B cell (primary cell): Measurements from ENCODE around the gene NFATC1. TPM values are rescaled to one million over a fixed set of nuclear protein-coding genes. Genes with fewer than 3 reads are reported as not detected.

Experiments used
- ATAC-seq: fragments of 200-7000 bp; cut with Tn5 transposase; one replicate; pipeline ENCODE4 v1.10.0; 2021; ENCODE audit warnings: low read depth, mild to moderate bottlenecking, moderate number of reproducible peaks, moderate library complexity
- CTCF ChIA-PET: fragments of 350-600 bp; sonication (Branson Sonifier 250); formaldehyde crosslinking; loops from one replicate; lab custom pipeline; 2021; ENCODE audit warnings: antibody characterized with exemption, inconsistent platforms; lab: Charles Lee
- POLR2A ChIA-PET: fragments of 350-600 bp; sonication (Branson Sonifier 250); formaldehyde crosslinking; loops from one replicate; lab custom pipeline; 2021; ENCODE audit warnings: antibody characterized with exemption; lab: Charles Lee
- DNase-seq: peaks from one replicate; pipeline ENCODE4 v3.0.0; 2013
- H2AFZ ChIP-seq: 2 replicates; pipeline ENCODE4 v1.6.1; 2012; ENCODE audit warnings: mild to moderate bottlenecking, low read depth, low read length; ENCODE audit not compliant: insufficient read depth, poor library complexity, severe bottlenecking
- H3K27ac ChIP-seq, 2 donors: 1 replicate in 1 of 2; 2 replicates in 1 of 2; pipeline ENCODE4 v1.5.1; 2012 to 2013; ENCODE audit warnings: low read length in 2 of 2, mild to moderate bottlenecking in 2 of 2, moderate library complexity in 1 of 2
- H3K27me3 ChIP-seq, 4 experiments: fragments of 200-600 bp in 1 of 4; sonication (generic) in 1 of 4; replicated peaks in 1 of 4; 1 replicate in 2 of 4; 2 replicates in 2 of 4; pipeline versions ENCODE4 v1.6.1 to v1.7.0; 2013 to 2016; ENCODE audit warnings: low read length in 3 of 4, mild to moderate bottlenecking in 2 of 4, mixed read lengths in 1 of 4, moderate library complexity in 1 of 4; ENCODE audit not compliant: insufficient read depth in 4 of 4, control insufficient read depth in 3 of 4; ENCODE audit errors: control extremely low read depth in 1 of 4
- H3K36me3 ChIP-seq, 2 experiments: replicated peaks in 1 of 2; 1 replicate in 1 of 2; 2 replicates in 1 of 2; pipeline versions ENCODE4 v1.6.1 to v1.7.1; 2013; ENCODE audit warnings: low read length in 1 of 2; ENCODE audit not compliant: insufficient read depth in 2 of 2, control insufficient read depth in 1 of 2; ENCODE audit errors: control extremely low read depth in 1 of 2, extremely low read depth in 1 of 2
- H3K4me1 ChIP-seq, 2 donors: fragments of 200-600 bp in 1 of 2; sonication (generic) in 1 of 2; 1 replicate in 1 of 2; 2 replicates in 1 of 2; pipeline versions ENCODE4 v1.5.1 to v1.6.1; 2013 to 2017; ENCODE audit warnings: low read length in 2 of 2; ENCODE audit not compliant: control insufficient read depth in 2 of 2, insufficient read depth in 2 of 2
- H3K4me2 ChIP-seq: replicated peaks from 2 replicates; pipeline ENCODE3; 2012; ENCODE audit warnings: mild to moderate bottlenecking, low read depth, low read length; ENCODE audit not compliant: poor library complexity, severe bottlenecking
- H3K4me3 ChIP-seq, 5 experiments: fragments of 200-600 bp in 1 of 5; sonication (generic) in 1 of 5; 1 replicate in 3 of 5; 2 replicates in 2 of 5; pipeline versions ENCODE4 v1.5.1 to v1.7.0; 2011 to 2016; ENCODE audit warnings: low read length in 4 of 5, mild to moderate bottlenecking in 4 of 5, low read depth in 2 of 5, control low read depth in 1 of 5, moderate library complexity in 1 of 5; ENCODE audit not compliant: insufficient read depth in 1 of 5; ENCODE audit errors: control extremely low read depth in 1 of 5, extremely low read depth in 1 of 5
- H3K79me2 ChIP-seq: fragments of 200-600 bp; sonication (generic); one replicate; pipeline ENCODE4 v1.6.0; 2016; ENCODE audit warnings: low read length; ENCODE audit not compliant: control insufficient read depth, insufficient read depth
- H3K9ac ChIP-seq: fragments of 200-600 bp; sonication (generic); 2 replicates; pipeline ENCODE4 v1.6.1; 2017; ENCODE audit warnings: mild to moderate bottlenecking, low read length, moderate library complexity
- H3K9me3 ChIP-seq, 3 donors: one replicate each; pipeline versions ENCODE4 v1.6.1 to v1.7.1; 2013; ENCODE audit warnings: low read length in 2 of 3; ENCODE audit not compliant: control insufficient read depth in 2 of 3, insufficient read depth in 1 of 3; ENCODE audit errors: control extremely low read depth in 1 of 3
- H4K20me1 ChIP-seq: 2 replicates; pipeline ENCODE4 v1.6.0; 2012; ENCODE audit warnings: mild to moderate bottlenecking, low read length; ENCODE audit not compliant: insufficient read depth, control insufficient read depth, poor library complexity, severe bottlenecking
- H3K27ac Mint-ChIP-seq: one replicate; pipeline ENCODE4 v1.8.0; 2021; ENCODE audit warnings: mixed read lengths
- H3K27me3 Mint-ChIP-seq: one replicate; pipeline ENCODE4 v1.8.0; 2021; ENCODE audit warnings: mixed read lengths
- H3K4me1 Mint-ChIP-seq: one replicate; pipeline ENCODE4 v1.8.0; 2021; ENCODE audit warnings: mixed read lengths
- H3K4me3 Mint-ChIP-seq: one replicate; pipeline ENCODE4 v1.8.0; 2021; ENCODE audit warnings: mixed read lengths
- H3K9me3 Mint-ChIP-seq: one replicate; pipeline ENCODE4 v1.8.0; 2022; ENCODE audit warnings: mixed read lengths; ENCODE audit not compliant: insufficient read depth
- CTCF ChIP-seq: fragments of 200-600 bp; IDR thresholded peaks from one replicate; pipeline ENCODE4 v1.8.0; 2022; ENCODE audit warnings: antibody characterized with exemption, mild to moderate bottlenecking
- EZH2 ChIP-seq: IDR thresholded peaks from 2 replicates; pipeline ENCODE4 v1.6.1; 2012; ENCODE audit warnings: borderline replicate concordance, low read depth, mild to moderate bottlenecking, moderate library complexity, low read length; ENCODE audit not compliant: insufficient read depth, poor library complexity, severe bottlenecking
- WGBS: methylation state at CpG from one replicate; pipeline ENCODE4 v1.1.5; 2013; ENCODE audit warnings: missing lambda C conversion rate; ENCODE audit not compliant: insufficient coverage; 5-methylcytosine and 5-hydroxymethylcytosine counted together
- intact Hi-C: fragments of 100-400 bp; cut with micrococcal nuclease; formaldehyde crosslinking; loops from one replicate; pipeline ENCODE4 v1.10.0; 2022
- polyA plus RNA-seq: library from polyadenylated mRNA; depleted of rRNA; stranded (reverse); fragments of >200 nt; gene quantifications from 2 replicates; pipeline ENCODE4 v1.2.3, GENCODE V29; 2012
- total RNA-seq, 2 donors: library from RNA; stranded (reverse); fragments of 120-200 nt in 1 of 2; gene quantifications; 1 replicate in 1 of 2; 2 replicates in 1 of 2; pipeline versions ENCODE4 v1.2.3 to v1.2.4, GENCODE V29; 2013 to 2022

NFATC1 gene
- total and polyA plus RNA-seq, 2 donors (not counting 1 experiment from before 2014, with no cell fraction given): 32.2 to 108 TPM

- Histone ChIP-seq H3K9ac (peak overlapping the region; percentile 69), H4K20me1 (peaks cover 16% of the 10 kb centered on the region), H3K27ac (peak overlapping the region in 1 of 2 donors; percentile 66), H3K4me2 (peak overlapping the region; percentile 99), H2AFZ (peak overlapping the region; percentile 68), H3K4me1 (peaks cover 40 to 50% of the 10 kb centered on the region in 2 donors), H3K4me3 (peak overlapping the region; percentile 17 to 78 (median 59)), H3K9me3 (no peaks in the 10 kb centered on the region), H3K79me2 (peaks cover 34% of the 10 kb centered on the region), H3K36me3 (no peaks in the 10 kb centered on the region), H3K27me3 (peaks cover 0 to 3% (median 0%) of the 10 kb centered on the region in 4 experiments)
- peak; percentile 25 for ATAC-seq
- Mint-ChIP-seq H3K4me3 (peak overlapping the region; percentile 92), H3K9me3 (no peaks in the 10 kb centered on the region), H3K4me1 (peaks cover 41% of the 10 kb centered on the region), H3K27ac (peak overlapping the region; percentile 78), H3K27me3 (no peaks in the 10 kb centered on the region)
- WGBS: under 1% methylated on average over 52 of the region's 67 CpGs
- TF ChIP-seq CTCF (no peak), EZH2 (no peak)
- ChIA-PET POLR2A (interaction anchor here (0.7 to 2.3 kb wide), 2 partner anchors 129 to 638 kb away, joined by 3 to 5 read pairs; no protein-coding TSS in a partner anchor), CTCF (interaction anchor here (5.7 kb wide), 1 partner anchor 14 kb away, joined by 55 read pairs; no protein-coding TSS in a partner anchor)
- intact Hi-C loops: loop anchor here (1.0 to 5.0 kb wide), 3 partner anchors 43 to 285 kb away; partner anchors contain the start of gene CTDP1
- peak; percentile 72 for DNase-seq
Measured at GRCh38 chr18:79394534-79395307, 1.0 kb upstream of the NFATC1 start.
